Measurements from ENCODE around the gene CD52. TPM values are rescaled to one million over a fixed set of nuclear protein-coding genes. Genes with fewer than 3 reads are reported as not detected.

The CD52 gene
- polyA plus RNA-seq, 3 donors = 851 to 4,047 (median 2,617) TPM

GRCh38 chr1:26367441-26367840, 49.7 kb downstream of the CD52 start:
- intact Hi-C loops (cut with micrococcal nuclease) = no loop called here
- no peak overlapping the region for H3K27ac Mint-ChIP-seq
- H3K9ac ChIP-seq (ENCODE audit: insufficient read depth, low read length, poor library complexity, severe bottlenecking) = no peak overlapping the region

GRCh38 chr1:26368006-26368405, 50.2 kb downstream of the CD52 start:
- Histone ChIP-seq H3K4me1 (ENCODE audit: control insufficient read depth in 1 of 2, insufficient read depth in 2 of 2, low read length in 2 of 2) (no peaks in the 10 kb centered on the region), H3K36me3 (replicated peaks in 1 of 2; ENCODE audit: control insufficient read depth in 1 of 2, insufficient read depth in 2 of 2, low read length in 2 of 2) (no peaks in the 10 kb centered on the region), H3K27me3 (ENCODE audit: control insufficient read depth in 2 of 2, insufficient read depth in 2 of 2, low read length in 2 of 2) (peaks cover 0 to 14% of the 10 kb centered on the region in 2 donors), H3K4me2 (replicated peaks; ENCODE audit: extremely low read depth, low read length, poor library complexity, severe bottlenecking) (no peak overlapping the region), H3K9ac (ENCODE audit: insufficient read depth, low read length, poor library complexity, severe bottlenecking) (no peak overlapping the region), H3K27ac (ENCODE audit: low read depth in 1 of 2, low read length in 2 of 2) (no peak overlapping the region), H3K4me3 (replicated peaks in 1 of 3; ENCODE audit: low read depth in 2 of 3, low read length in 3 of 3) (no peak overlapping the region), H3K79me2 (ENCODE audit: insufficient read depth, low read length) (no peaks in the 10 kb centered on the region), H3K9me3 (replicated peaks in 1 of 2; ENCODE audit: control insufficient read depth in 1 of 2, insufficient read depth in 1 of 2, low read length in 2 of 2) (no peaks in the 10 kb centered on the region), H2AFZ (ENCODE audit: insufficient read depth, low read depth, low read length, poor library complexity, severe bottlenecking) (no peak overlapping the region), H4K20me1 (ENCODE audit: insufficient read depth, low read length) (no peaks in the 10 kb centered on the region)
- Mint-ChIP-seq H3K4me1 (peaks cover 18% of the 10 kb centered on the region), H3K9me3 (peaks cover 0 to 3% (median 0%) of the 10 kb centered on the region in 7 donors), H3K27ac (no peak overlapping the region), H3K36me3 (no peaks in the 10 kb centered on the region), H3K4me3 (no peak overlapping the region), H3K27me3 (ENCODE audit: low read depth in 3 of 3) (peaks cover 19 to 47% (median 28%) of the 10 kb centered on the region in 3 donors)
- intact Hi-C loops (cut with micrococcal nuclease) = no loop called here
- no peak for DNase-seq
- WGBS (ENCODE audit: insufficient coverage) = 100% methylated on average over 1 of the region's 4 CpGs
- no peak for TF ChIP-seq CTCF (IDR thresholded peaks at IDR 0.05)

More at GRCh38 chr1:26367441-26367840, 49.7 kb downstream of the CD52 start:
- Histone ChIP-seq H3K79me2 (ENCODE audit: insufficient read depth, low read length) (no peaks in the 10 kb centered on the region), H3K36me3 (replicated peaks in 1 of 2; ENCODE audit: control insufficient read depth in 1 of 2, insufficient read depth in 2 of 2, low read length in 2 of 2) (no peaks in the 10 kb centered on the region), H3K4me3 (replicated peaks in 1 of 3; ENCODE audit: low read depth in 2 of 3, low read length in 3 of 3) (no peak overlapping the region), H3K9me3 (replicated peaks in 1 of 2; ENCODE audit: control insufficient read depth in 1 of 2, insufficient read depth in 1 of 2, low read length in 2 of 2) (no peaks in the 10 kb centered on the region), H2AFZ (ENCODE audit: insufficient read depth, low read depth, low read length, poor library complexity, severe bottlenecking) (no peak overlapping the region), H3K27me3 (ENCODE audit: control insufficient read depth in 2 of 2, insufficient read depth in 2 of 2, low read length in 2 of 2) (peaks cover 0 to 14% of the 10 kb centered on the region in 2 donors), H3K4me1 (ENCODE audit: control insufficient read depth in 1 of 2, insufficient read depth in 2 of 2, low read length in 2 of 2) (no peaks in the 10 kb centered on the region), H3K27ac (ENCODE audit: low read depth in 1 of 2, low read length in 2 of 2) (no peak overlapping the region), H3K4me2 (replicated peaks; ENCODE audit: extremely low read depth, low read length, poor library complexity, severe bottlenecking) (no peak overlapping the region), H4K20me1 (ENCODE audit: insufficient read depth, low read length) (no peaks in the 10 kb centered on the region)
- peaks cover 16% of the 10 kb centered on the region for H3K4me1 Mint-ChIP-seq
- no peak for DNase-seq
- H3K27me3 Mint-ChIP-seq (ENCODE audit: low read depth in 3 of 3) = peaks cover 19 to 47% (median 30%) of the 10 kb centered on the region in 3 donors
- peaks cover 0 to 3% (median 0%) of the 10 kb centered on the region in 7 donors for H3K9me3 Mint-ChIP-seq
- no peak for TF ChIP-seq CTCF (IDR thresholded peaks at IDR 0.05)
- no peak overlapping the region for H3K4me3 Mint-ChIP-seq
- no peaks in the 10 kb centered on the region for H3K36me3 Mint-ChIP-seq
- WGBS (ENCODE audit: insufficient coverage) = 90% methylated on average over 5 of the region's 6 CpGs

Data from CD14-positive monocyte (primary cell).